HFF-Myc (cell line): ENCODE measurements around the gene CST7.

Source experiments
- DNase-seq: peaks from one replicate; pipeline ENCODE4 v3.0.0-alpha.2; 2011; ENCODE audit warnings: low read depth; ENCODE audit errors: extremely low read depth
- H3K4me3 ChIP-seq: replicated peaks from 2 replicates; pipeline ENCODE4 v1.5.1; 2011; ENCODE audit warnings: low read depth, mild to moderate bottlenecking, control low read depth, low read length
- CTCF ChIP-seq: IDR thresholded peaks from 2 replicates; pipeline ENCODE4 v1.5.1; 2012; ENCODE audit warnings: mild to moderate bottlenecking, low read depth, low read length, control low read depth; ENCODE audit errors: missing control alignments

Gene CST7

GRCh38 chr20:24948939-24949679 lies at the start of gene CST7:
TSS of gene CST7 (plus strand) at chr20:24949269. CDS start at chr20:24949506, 237 bp downstream.
- no peak for DNase-seq
- H3K4me3 ChIP-seq = no peak within 1 kb of the TSS
- no peak for TF ChIP-seq CTCF

- DNase-seq = no peak
- no peak overlapping the region for H3K4me3 ChIP-seq
- no peak for TF ChIP-seq CTCF
Measured at GRCh38 chr20:24906806-24907205, 42.3 kb upstream of the CST7 start.

GRCh38 chr20:24908642-24909041 lies 40.4 kb upstream of the CST7 start:
- no peak overlapping the region for H3K4me3 ChIP-seq
- TF ChIP-seq CTCF = no peak
- no peak for DNase-seq

GRCh38 chr20:24909086-24909780 lies 39.8 kb upstream of the CST7 start:
- no peak for TF ChIP-seq CTCF
- no peak overlapping the region for H3K4me3 ChIP-seq
- no peak for DNase-seq

- H3K4me3 ChIP-seq = no peak overlapping the region
- no peak for TF ChIP-seq CTCF
Measured at GRCh38 chr20:24909861-24910260, 39.2 kb upstream of the CST7 start.

GRCh38 chr20:24910461-24910860 lies 38.6 kb upstream of the CST7 start:
- no peak for DNase-seq
- H3K4me3 ChIP-seq = no peak overlapping the region
- TF ChIP-seq CTCF = no peak

More at GRCh38 chr20:24909861-24910260, 39.2 kb upstream of the CST7 start:
- DNase-seq = no peak
